Suppressor macrophage (primary cell): ENCODE data around the gene GRAMD2B.

Source experiments
- DNase-seq, 4 experiments: peaks; one replicate each; pipeline ENCODE4 v3.0.0-alpha.2; 2020 to 2022

Gene GRAMD2B

GRCh38 chr5:126482591-126482990 is 59.4 kb downstream of the GRAMD2B start:
- no peak for DNase-seq

DNA sequence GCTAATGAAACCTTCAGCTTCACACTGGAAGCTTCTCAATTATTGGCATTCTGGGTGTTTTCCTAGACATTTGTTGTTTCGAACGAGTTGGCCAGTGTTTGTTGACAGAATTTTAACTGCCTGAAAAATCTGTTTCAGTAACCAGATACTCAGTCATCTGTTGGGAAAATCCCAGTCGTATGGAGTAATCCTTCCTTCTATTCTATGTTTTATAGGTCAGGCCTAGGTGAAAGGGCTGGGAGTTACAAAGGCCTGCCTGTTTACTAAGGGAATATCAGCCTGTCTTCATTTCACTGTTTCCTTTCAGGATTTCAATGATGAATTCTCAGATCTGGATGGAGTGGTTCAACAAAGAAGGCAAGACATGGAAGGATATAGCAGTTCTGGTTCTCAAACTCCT is 59.9 kb downstream of the GRAMD2B start:
- no peak for DNase-seq

DNA sequence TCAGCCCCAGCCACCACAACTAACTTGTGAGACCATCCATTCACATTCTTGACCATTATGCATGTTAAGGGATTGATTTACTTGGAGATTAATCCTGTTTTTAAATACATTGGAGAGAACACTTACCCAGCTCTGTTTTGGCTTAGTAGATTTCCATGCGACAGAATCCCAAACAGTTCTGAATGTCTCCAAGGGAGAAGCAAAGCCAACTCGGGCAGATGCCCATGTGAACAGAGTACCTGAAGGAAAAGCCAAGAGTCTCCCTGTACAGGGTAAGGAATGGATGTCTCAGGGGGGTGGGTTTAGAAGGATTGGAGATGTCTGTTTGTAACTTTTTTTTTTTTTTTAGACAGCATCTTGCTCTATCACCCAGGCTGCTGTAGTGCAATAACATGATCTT is 61.0 kb downstream of the GRAMD2B start:
- DNase-seq, result no peak

- DNase-seq, result no peak
These were observed 63.1 kb downstream of the GRAMD2B start for GRCh38 chr5:126486332-126486731.

GRCh38 chr5:126487596-126487995 is 64.4 kb downstream of the GRAMD2B start:
- DNase-seq, result no peak

DNA sequence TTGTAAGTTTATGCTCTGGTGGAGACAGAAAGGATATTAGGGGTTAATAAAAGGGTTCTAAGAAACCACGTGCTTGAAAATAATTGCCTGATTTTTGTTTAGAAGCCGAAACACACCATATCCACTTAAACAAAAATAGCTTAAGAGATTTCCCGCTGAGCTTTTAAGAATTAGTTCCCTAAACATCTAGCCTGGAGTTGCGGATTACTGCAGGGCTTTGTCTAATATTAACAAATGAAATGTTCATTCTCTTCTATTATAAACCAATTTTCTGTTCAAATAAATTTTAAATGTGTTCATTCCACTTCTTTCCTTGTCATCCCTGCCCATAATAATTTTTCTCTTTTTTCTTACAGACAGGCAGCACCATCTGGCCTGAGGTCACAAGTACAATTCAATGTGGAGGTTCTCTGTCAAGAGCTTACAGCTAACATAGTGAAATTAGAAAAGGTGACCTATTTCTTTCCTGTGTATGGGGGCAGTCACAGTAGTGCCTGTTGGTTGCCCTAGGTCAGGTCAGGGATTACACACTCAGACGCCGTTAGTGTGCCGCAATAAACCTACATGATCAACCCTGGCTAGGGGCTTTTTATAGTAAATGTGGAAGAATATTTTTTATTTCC is 65.3 kb downstream of the GRAMD2B start:
- peak in 2 of 4 experiments; percentile 4 to 22 for DNase-seq

DNA sequence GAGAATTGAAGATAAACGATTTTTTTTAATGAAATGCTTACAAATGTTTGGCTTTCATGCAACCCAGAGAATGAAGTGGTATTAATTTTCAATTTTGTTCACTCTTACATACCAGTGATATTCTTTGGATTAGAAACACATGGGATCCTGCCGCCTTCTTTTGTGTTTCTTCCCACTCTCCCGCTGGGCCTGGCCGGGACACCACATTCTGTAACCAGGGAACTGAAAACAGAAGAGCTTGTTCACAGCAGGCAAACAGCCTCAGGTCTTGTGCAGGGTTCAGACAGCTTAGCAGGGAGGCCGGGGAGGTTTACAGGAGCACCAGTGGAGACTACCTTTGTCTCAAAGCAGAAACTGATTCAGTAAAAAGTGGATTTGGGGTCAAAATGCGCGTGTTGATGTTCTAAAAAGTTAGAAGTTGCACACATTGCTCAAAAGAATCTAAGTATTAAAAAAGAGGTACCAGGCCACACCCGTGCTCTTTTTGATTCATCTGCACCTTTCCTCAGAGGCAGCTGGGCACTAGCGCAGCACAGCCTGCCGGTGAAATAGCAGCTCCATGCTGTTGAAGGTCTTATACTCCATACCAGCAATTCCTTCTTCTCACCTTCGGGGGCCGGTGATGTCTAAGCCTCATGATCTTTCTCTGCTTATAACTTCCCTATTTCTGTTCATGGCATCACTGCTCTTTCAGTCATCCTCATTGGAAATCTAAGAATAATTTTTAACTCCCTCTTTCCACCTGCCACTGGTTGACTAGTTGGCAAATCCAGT is 67.1 kb downstream of the GRAMD2B start:
- DNase-seq, result peak; percentile 12 to 37 (median 30)

DNA sequence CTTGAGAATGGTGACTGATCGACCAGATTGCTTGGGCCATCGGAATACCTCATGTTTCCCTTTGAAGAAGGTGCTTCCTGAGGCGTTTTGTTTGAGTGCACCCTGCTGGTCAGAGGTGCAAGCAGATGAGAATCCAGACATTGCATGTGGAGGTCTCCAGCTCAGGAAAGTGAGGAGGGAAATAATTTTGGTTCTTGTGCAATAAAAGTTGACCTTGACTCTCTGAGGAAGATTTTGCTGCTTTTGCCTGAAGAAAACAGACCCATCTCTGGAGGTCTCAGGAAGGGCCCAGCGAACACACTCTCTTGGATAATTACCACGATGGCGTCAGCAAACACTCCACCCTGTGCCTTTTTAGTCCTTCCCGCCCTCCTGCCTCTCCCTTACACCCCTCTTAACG is 69.7 kb downstream of the GRAMD2B start:
- DNase-seq, result no peak

DNA sequence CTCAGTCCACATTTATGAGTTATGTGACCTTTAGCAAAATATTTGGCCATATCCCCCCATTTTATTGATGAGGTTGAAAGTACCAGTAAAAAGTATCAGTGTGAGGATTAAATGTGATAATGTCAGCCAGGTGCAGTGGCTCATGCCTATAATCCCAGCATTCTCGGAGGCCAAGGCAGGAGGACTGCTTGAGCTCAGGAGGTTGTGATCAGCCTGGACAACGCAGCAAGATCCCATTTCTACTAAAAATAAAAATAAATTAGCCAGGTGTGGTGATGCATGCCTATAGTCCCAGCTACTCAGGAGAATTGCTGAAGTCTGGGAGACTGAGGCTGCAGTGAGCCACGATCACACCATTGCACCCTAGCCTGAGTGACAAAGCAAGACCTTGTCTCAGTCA is 71.2 kb downstream of the GRAMD2B start:
- no peak for DNase-seq

DNA sequence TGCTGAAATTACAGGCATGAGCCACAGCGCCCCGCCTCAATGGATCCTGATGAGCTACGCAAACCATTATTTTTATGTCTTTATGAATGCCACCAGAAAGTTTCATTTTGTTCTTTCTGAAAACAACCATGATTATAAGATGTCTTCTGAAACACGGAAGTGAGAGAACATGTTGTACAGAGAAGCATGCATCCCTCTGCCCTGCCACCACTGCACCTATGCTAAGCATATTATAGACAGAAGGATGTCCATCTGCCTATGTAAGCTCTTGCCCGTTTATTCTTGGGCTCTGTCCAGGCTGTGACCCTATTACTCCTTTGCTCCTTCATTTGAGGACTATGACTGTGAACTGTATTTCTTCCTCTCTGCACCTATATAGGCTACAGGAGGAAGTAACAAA is 74.3 kb downstream of the GRAMD2B start:
- DNase-seq, result no peak

- DNase-seq, result no peak
These were observed 76.1 kb downstream of the GRAMD2B start for GRCh38 chr5:126499278-126499677.

DNA sequence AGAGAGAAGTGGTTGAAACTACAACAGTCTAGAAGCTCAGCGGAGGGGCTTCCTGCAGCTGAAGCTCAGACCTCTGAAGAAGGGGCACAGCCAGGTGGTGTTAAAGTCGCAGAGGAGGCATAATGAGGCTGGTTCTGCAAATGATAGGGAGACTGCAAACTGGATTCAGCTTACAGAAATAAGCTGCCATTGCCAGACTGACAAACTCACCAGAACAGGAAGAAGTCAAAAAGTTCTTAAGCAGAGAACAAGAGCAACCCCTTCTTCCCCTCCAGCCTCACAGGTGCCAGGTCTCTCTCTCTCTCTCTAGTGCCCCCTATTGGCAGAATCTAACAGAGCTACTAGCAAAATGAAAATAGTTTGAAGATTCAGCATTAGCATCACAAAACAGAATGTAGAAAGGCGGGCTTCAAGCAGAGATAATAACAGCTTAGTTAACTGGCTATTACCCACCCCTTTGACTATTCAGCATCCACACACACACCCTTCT is 76.7 kb downstream of the GRAMD2B start:
- DNase-seq, result peak in 3 of 4 experiments; percentile 16 to 33 (median 33)

DNA sequence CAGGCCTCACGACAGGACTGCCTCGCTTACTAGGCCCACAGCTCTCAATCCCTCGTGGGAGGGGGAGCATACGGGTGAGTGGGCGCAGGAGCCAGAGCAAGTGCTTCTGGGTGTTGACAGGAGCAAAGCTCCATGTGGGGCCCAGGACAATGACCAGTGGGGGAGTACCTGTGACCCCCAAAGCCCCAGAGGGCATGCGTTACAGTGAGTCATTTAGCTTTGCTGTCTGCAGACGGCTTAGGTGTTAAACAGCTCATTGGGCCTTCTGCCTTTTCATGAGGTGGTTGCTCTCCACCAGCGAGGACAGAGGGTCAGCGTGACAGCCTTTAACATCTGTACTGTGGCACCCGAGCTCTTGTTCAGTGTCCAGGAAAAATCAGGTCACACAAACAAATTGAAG is 78.2 kb downstream of the GRAMD2B start:
- no peak for DNase-seq

- DNase-seq, result peak; percentile 29 to 49 (median 34)
These were observed 80.4 kb downstream of the GRAMD2B start for GRCh38 chr5:126503602-126504104.

DNA sequence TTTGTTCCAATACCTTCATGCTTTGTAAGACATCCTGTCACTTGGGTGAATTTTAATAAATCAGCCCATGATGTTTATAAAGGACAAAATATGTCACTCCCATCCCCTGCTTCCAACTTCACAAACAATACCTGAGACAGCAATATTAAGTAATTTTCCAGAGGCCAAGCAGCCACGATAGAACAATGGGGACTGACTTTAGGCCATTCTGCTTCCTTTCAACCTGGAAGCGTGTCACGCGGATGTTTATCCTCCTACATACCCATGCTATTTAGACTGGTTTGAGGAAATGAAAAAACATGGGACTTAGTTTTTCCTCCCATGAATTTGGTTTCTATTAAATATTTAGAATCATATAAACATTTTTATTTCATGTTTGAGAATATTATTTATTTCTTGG is 82.9 kb downstream of the GRAMD2B start:
- no peak for DNase-seq

DNA sequence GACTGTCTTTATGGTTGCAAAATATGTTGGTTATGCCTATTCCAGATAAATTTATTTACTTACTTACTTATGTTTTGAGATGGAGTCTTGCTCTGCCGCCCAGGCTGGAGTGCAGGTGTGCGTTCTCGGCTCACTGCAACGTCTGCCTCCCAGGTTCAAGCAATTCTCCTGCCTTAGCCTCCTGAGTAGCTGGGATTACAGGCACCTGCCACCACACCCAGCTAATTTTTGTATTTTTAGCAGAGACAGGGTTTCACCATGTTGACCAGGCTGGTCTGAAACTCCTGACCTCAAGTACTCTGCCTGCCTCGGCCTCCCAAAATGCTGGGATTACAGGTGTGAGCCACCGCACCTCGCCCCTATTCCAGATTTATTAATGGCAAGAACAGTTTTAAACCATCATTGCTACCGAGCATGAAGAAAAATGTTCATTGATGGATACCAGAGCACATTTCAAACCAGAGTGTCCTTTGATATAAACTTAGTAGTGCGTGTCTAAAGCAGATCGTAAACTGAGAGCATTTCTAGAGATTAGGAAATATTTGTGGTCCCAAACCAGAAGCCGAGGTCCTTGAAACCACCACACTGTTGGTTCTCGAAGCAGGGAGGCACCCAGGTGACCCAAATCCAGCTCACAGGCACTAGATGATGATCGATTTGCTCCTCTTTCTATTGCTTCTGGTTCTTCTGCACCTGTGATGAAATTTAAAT is 85.2 kb downstream of the GRAMD2B start:
- no peak for DNase-seq

DNA sequence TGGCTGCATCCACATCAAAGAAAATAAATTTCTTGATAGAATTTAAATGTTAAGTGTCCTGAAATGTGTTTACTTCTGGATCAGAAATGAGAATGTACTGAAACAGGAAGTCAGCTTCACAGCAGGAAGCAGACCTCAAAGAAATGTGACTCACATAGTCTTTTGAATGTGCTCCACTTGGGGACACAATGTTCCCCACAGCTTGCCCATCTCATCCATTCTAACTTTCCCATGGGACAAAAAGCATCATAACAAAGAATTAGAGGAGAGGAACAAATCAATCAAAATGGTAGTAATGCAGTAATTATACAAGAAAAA is 85.7 kb downstream of the GRAMD2B start:
- DNase-seq, result peak; percentile 6 to 64 (median 46)

DNA sequence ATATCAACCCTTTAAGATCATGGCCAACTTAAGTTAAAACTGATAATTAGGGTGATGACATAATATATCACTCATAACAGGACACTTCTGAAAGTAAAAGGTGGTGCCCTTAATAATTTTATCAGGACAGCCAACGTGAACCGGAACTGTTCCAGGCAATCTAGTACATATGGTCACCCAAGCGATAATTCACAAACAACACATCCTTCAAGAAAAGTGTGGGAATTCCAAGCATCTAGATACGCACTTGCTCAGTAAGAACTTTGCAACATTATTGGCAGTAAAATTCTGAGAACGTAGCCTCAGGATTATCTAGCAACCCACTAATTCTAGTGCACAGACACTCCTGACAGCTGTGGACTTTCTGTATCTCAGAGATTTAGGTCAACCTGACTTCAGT is 86.1 kb downstream of the GRAMD2B start:
- DNase-seq, result no peak

DNA sequence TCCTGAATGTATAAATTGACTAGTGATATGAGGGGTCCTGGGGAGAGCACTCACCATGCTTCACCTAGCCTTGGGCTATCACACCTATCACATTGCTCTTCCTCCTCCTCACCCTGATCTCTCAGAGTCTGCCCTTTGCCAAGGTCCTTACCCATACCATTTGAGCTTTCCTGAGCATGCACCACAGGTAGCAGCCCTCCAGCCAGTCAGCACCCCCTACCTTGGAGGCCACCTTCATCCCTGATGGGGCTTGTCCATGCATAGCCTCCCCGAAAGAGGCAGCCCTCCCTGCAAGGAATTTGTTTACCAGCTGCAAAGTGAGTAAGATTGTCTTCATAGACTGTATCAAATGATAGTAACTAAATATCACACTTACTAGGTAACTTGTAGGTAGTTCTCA is 88.8 kb downstream of the GRAMD2B start:
- no peak for DNase-seq

DNA sequence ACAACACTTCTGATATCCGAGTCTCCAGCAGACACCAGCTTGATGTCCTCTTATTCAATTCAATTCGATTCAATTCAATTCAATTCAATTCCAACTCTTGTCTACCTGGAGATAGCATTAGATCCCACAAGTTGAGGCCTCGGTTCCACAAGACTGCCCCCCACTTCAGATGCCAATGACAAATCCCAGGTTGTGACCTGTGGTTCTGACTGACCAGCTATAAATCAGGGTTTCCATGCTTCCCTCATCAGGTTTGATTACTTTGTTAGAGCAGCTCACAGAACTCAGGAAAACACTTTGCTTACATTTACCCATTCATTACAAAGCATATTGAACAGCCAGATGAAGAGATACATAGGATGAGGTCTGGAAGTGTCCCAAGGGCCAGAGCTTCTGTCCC is 89.2 kb downstream of the GRAMD2B start:
- no peak for DNase-seq

- no peak for DNase-seq
These were observed 90.1 kb downstream of the GRAMD2B start for GRCh38 chr5:126513302-126513701.

DNA sequence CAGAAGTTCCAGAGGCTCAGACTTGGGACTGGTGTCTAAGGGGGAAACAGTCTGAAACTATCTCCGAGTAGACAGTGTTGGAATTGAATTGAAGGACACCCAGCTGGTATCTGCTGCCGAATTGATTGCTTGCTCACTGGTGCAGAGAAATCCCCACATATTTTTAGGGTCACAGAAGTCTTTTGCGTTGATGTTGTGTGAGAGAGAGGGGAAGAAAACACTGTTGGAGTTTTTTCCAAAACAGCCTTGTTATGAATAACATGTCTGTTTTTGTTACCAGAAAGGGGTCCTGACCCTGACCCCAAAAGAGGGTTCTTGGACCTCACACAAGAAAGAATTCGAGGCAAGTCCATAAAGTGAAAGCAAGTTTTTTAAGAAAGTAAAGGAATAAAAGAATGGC is 90.5 kb downstream of the GRAMD2B start:
- no peak for DNase-seq

- DNase-seq, result no peak
These were observed 90.9 kb downstream of the GRAMD2B start for GRCh38 chr5:126514131-126514557.
